Activated T-helper 1 cell treated with anti-CD3 and anti-CD28 coated beads, Interleukin-12 subunit alpha, Interleukin-12 subunit beta, Interleukin-2, Interleukin-4 antibody, amounts not matched to agents 30 ng/mL and 10 ng/mL and 1 ng/mL, durations not matched to agents 14 hours and 24 hours and 36 hours (primary cell): ENCODE measurements around the gene RYR2. TPM values are rescaled to one million over a fixed set of nuclear protein-coding genes. Genes with fewer than 3 reads are reported as not detected.
"Not testable (repeated sequence)": the region's sequence is repeated elsewhere in the genome, so short reads cannot be mapped to it uniquely, and the experiment has no call there.

Experiments used
- DNase-seq: peaks from one replicate; pipeline ENCODE4 v3.0.0; 2021; ENCODE audit warnings: low spot score
- H3K27ac Mint-ChIP-seq: one replicate; pipeline ENCODE4 v1.8.0; 2021; ENCODE audit warnings: mild to moderate bottlenecking, mixed read lengths
- H3K27me3 Mint-ChIP-seq: one replicate; pipeline ENCODE4 v1.8.0; 2022; ENCODE audit warnings: mild to moderate bottlenecking, moderate library complexity, mixed read lengths; ENCODE audit not compliant: insufficient read depth
- H3K36me3 Mint-ChIP-seq: one replicate; pipeline ENCODE4 v1.8.0; 2021; ENCODE audit warnings: low read depth, mixed read lengths
- H3K4me1 Mint-ChIP-seq: one replicate; pipeline ENCODE4 v1.8.0; 2021; ENCODE audit warnings: low read depth, mixed read lengths
- H3K4me3 Mint-ChIP-seq: one replicate; pipeline ENCODE4 v1.8.0; 2021; ENCODE audit warnings: mild to moderate bottlenecking, moderate library complexity, mixed read lengths
- H3K9me3 Mint-ChIP-seq: one replicate; pipeline ENCODE4 v1.8.0; 2021; ENCODE audit warnings: mixed read lengths
- intact Hi-C: fragments of 100-400 bp; cut with micrococcal nuclease; formaldehyde crosslinking; loops from one replicate; pipeline ENCODE4 v1.15.1; 2024
- total RNA-seq: library from RNA; stranded (reverse); gene quantifications from 2 replicates; pipeline ENCODE4 v1.2.3, GENCODE V29; 2022

RYR2 gene
- total RNA-seq, 1 donor from 2014 or later = not detected

DNA sequence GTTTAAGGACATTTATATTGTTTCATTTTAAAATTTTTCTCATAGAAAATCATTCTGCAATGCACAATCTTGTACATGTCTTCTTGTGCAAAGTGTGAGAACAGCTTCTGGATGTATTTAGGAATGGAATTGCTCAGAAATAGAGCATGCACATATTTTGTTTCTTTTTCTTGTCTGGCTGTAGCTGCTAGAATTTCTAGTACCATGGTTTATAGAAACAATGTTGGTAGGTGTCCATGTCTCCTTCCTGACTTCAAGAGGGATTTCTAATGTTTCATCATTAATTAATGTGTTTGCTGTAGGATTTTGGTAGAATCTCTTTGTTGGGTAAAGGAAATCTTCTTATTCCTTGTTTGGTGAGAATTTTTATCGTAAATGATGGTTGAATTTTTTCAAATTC, 99.0 kb downstream of the RYR2 start:
- no peak overlapping the region for H3K27ac Mint-ChIP-seq
- no peak for DNase-seq
- H3K4me3 Mint-ChIP-seq = no peak overlapping the region
- H3K27me3 Mint-ChIP-seq = no peaks in the 10 kb centered on the region
- H3K36me3 Mint-ChIP-seq = no peaks in the 10 kb centered on the region
- H3K9me3 Mint-ChIP-seq = no peaks in the 10 kb centered on the region
- intact Hi-C loops = no loop called here
- H3K4me1 Mint-ChIP-seq = no peaks in the 10 kb centered on the region

DNA sequence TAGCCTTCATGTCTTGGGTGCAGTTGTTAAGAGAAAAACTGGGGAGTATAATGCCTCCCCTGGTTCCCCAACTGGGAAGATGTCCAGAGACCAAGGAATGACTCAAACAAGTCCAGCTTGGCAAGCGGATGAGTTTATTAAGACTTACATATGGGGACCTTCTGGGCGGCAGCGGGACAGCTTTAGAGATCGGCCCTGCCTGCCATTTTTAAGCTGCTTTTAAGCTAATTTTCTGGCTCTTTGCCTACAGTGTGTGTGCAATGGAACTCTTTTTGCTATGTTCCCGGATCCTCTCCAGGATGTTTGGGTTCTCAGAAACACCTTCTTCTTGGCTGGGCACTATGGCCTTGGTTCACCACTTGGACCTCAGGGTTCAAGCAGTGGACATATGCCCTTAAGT, 99.5 kb downstream of the RYR2 start:
- no peak overlapping the region for H3K27ac Mint-ChIP-seq
- intact Hi-C loops = no loop called here
- H3K9me3 Mint-ChIP-seq = no peaks in the 10 kb centered on the region
- no peak for DNase-seq
- H3K4me1 Mint-ChIP-seq = no peaks in the 10 kb centered on the region
- no peak overlapping the region for H3K4me3 Mint-ChIP-seq
- no peaks in the 10 kb centered on the region for H3K36me3 Mint-ChIP-seq
- H3K27me3 Mint-ChIP-seq = no peaks in the 10 kb centered on the region

DNA sequence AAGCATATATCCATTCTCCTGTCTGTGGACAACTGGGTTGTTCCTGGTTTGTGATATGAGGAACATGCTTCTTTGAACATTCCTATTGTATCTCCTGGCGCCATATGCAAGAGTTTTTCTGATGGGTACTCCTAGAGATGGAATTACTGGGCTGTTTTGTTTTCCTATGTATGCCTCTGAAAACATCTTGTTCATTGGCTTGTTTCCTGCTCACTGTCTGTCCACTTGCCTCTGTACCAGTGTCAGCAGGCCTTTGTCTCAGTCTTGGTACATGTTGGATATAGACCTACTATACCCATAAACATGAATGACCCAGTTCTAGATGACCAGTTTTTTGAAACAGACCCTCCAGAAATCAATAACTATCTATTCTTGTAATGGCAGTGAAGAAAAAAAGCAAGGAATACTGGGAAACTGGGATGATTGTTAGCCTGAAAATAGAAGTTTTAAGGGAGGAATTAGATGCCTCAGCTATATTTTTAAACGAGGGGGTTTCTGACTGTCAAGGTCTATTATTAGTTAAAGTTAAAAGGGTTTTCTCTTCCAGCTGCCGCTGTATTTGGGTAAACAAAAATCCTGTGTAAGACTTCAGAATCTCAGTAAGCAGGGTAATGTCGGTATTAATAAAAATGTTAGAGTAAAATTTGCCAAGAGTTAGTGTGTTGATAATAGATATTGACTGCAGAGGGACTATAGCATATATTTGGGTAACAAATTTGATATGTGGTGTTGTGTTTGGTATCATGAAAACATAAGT, 103.6 kb downstream of the RYR2 start:
- no peak overlapping the region for H3K4me3 Mint-ChIP-seq
- no peaks in the 10 kb centered on the region for H3K36me3 Mint-ChIP-seq
- H3K4me1 Mint-ChIP-seq = no peaks in the 10 kb centered on the region
- no peak overlapping the region for H3K27ac Mint-ChIP-seq
- intact Hi-C loops = no loop called here
- no peaks in the 10 kb centered on the region for H3K9me3 Mint-ChIP-seq
- no peaks in the 10 kb centered on the region for H3K27me3 Mint-ChIP-seq
- DNase-seq = no peak

DNA sequence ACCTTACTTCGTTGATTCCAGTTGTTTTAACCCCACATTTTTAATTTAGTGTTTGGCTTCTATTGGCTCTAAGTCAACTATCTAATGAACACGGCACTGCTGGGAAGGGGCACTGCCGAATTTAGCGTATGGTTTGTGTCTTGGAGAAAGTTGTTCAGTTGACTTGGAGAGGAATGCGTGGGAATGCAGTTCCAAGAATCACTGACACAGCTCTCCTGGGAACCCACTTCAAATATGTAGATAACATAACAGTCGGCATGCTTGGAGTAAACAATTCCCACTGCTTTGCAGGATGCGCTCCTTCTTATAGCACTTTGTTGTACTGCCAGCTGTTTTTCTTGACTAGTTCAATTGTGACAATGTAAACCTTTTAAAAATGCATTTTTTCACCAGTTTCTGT, 104.3 kb downstream of the RYR2 start:
- intact Hi-C loops = no loop called here
- no peaks in the 10 kb centered on the region for H3K36me3 Mint-ChIP-seq
- DNase-seq = no peak
- H3K4me1 Mint-ChIP-seq = no peaks in the 10 kb centered on the region
- no peak overlapping the region for H3K4me3 Mint-ChIP-seq
- H3K27me3 Mint-ChIP-seq = no peaks in the 10 kb centered on the region
- no peak overlapping the region for H3K27ac Mint-ChIP-seq
- no peaks in the 10 kb centered on the region for H3K9me3 Mint-ChIP-seq

- Mint-ChIP-seq H3K36me3 (no peaks in the 10 kb centered on the region), H3K4me1 (no peaks in the 10 kb centered on the region), H3K27me3 (no peaks in the 10 kb centered on the region), H3K27ac (no peak overlapping the region), H3K4me3 (no peak overlapping the region), H3K9me3 (no peaks in the 10 kb centered on the region)
- intact Hi-C loops = no loop called here
- DNase-seq = no peak
These were observed 107.9 kb downstream of the RYR2 start for GRCh38 chr1:237149857-237150256.

GRCh38 chr1:237151979-237152378, 110.0 kb downstream of the RYR2 start:
- H3K36me3 Mint-ChIP-seq, H3K27ac Mint-ChIP-seq, H3K27me3 Mint-ChIP-seq, H3K9me3 Mint-ChIP-seq, H3K4me3 Mint-ChIP-seq, DNase-seq, intact Hi-C loops, H3K4me1 Mint-ChIP-seq: not testable (repeated sequence)

DNA sequence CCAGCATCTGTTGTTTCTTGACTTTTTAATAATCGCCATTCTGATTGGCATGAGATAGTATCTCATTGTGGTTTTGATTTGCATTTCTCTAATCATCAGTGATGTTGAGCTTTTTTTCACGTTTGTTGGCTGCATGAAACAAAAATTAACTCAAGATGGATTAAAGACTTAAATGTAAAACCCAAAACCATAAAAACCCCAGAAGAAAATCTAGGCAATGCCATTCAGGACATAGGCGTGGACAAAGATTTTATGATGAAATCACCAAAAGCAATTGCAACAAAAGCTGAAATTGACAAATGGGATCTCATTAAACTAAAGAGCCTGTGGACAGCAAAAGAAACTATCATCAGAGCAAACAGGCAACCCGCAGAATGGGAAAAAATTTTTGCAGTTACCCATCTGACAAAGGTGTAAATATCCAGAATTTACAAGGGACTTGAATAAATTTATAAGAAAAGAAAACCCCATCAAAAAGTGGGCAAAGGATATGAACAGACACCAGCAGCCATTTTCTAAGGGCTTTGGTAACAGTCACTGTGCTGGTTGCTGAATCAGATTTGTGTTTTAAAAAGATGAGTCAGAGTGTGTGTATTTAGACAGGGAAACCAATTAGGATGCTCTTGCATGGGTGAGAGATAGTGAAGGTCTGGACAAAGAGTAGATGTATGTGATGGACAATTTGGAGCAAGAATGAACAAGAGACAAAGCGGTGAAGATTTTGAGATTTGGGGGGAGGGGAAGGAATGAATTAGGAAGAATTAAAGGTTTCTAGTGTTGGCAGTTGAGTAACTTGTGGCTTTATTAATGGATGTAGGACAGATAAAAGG, 110.7 kb downstream of the RYR2 start:
- Mint-ChIP-seq H3K4me1 (no peaks in the 10 kb centered on the region), H3K27ac (no peak overlapping the region), H3K4me3 (no peak overlapping the region), H3K27me3 (no peaks in the 10 kb centered on the region), H3K36me3 (no peaks in the 10 kb centered on the region), H3K9me3 (no peaks in the 10 kb centered on the region)
- intact Hi-C loops = no loop called here
- no peak for DNase-seq

DNA sequence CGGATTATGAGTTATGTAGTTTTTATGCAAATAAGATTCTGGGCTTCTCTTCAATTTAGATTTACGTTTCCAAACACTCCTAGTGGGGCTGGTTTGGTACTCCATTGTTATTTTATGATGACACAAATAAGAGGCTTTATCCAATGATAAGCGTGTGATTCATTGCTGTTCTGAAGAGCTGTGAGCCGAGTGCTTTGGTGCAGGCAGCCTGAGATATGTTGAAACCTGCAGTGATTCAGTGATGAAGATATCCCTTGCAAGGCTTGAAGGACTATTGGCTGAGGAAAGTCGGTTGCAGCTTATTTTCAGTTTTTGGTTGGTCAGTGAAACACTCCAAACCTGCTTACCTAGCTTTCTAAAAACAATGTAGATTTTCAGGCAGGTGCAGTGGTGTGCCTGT, 112.2 kb downstream of the RYR2 start:
- H3K36me3 Mint-ChIP-seq = no peaks in the 10 kb centered on the region
- H3K9me3 Mint-ChIP-seq = no peaks in the 10 kb centered on the region
- H3K27ac Mint-ChIP-seq = no peak overlapping the region
- no peaks in the 10 kb centered on the region for H3K27me3 Mint-ChIP-seq
- intact Hi-C loops = no loop called here
- H3K4me1 Mint-ChIP-seq = no peaks in the 10 kb centered on the region
- no peak overlapping the region for H3K4me3 Mint-ChIP-seq
- DNase-seq = no peak

GRCh38 chr1:237164406-237165352, 122.7 kb downstream of the RYR2 start:
- Mint-ChIP-seq H3K27ac (no peak overlapping the region), H3K4me3 (no peak overlapping the region), H3K9me3 (no peaks in the 10 kb centered on the region), H3K27me3 (no peaks in the 10 kb centered on the region), H3K4me1 (no peaks in the 10 kb centered on the region), H3K36me3 (no peaks in the 10 kb centered on the region)
- no peak for DNase-seq
- intact Hi-C loops = no loop called here

DNA sequence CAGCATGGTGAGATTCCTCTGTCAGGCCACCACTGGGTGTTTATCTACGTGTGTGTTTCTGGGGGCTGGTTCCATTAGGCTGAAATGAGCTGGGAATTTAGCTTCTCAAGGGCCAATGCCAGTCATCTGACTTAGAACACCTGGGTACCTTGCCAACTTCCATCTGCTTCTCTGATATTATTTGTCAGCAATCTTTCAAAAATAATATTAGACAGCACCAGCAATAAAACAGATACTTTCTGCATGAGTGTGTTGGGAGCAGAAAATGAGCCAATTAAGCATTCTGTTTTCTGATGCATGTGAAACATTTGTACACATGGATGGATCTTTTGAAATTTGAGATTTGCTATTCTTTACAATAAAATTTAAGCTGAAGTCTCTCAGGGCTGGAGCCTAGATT, 124.1 kb downstream of the RYR2 start:
- Mint-ChIP-seq H3K4me3 (no peak overlapping the region), H3K27me3 (no peaks in the 10 kb centered on the region), H3K36me3 (no peaks in the 10 kb centered on the region), H3K27ac (no peak overlapping the region), H3K4me1 (no peaks in the 10 kb centered on the region), H3K9me3 (no peaks in the 10 kb centered on the region)
- intact Hi-C loops = no loop called here
- no peak for DNase-seq

DNA sequence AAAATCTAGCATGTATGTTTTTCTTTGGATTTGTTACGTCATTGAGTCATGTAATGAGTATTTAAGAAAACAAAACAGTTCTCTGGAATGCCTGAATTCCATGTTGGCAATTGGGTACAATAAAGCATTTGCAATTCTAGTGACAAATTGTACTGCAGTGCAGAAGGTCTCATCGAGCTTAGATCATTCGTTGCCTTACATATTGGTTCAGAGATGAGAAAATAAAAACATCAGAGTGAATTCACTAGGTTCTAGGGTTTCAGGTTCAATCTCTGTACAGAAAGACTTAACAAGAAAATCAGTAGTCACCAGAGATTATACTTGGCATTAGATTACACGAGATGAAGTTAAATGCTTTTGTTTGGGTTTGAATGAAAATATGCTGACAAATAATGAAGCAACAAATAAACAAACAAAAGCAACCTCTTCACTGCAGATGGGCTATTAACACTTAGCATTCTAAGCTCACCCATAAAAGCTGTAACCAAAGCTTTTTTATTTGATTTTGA, 124.7 kb downstream of the RYR2 start:
- no peaks in the 10 kb centered on the region for H3K27me3 Mint-ChIP-seq
- no peaks in the 10 kb centered on the region for H3K4me1 Mint-ChIP-seq
- no peak for DNase-seq
- H3K4me3 Mint-ChIP-seq = no peak overlapping the region
- H3K36me3 Mint-ChIP-seq = no peaks in the 10 kb centered on the region
- no peaks in the 10 kb centered on the region for H3K9me3 Mint-ChIP-seq
- intact Hi-C loops = no loop called here
- no peak overlapping the region for H3K27ac Mint-ChIP-seq

GRCh38 chr1:237170149-237170548, 128.2 kb downstream of the RYR2 start:
- H3K4me1 Mint-ChIP-seq = no peaks in the 10 kb centered on the region
- no peak overlapping the region for H3K4me3 Mint-ChIP-seq
- intact Hi-C loops = no loop called here
- DNase-seq = no peak
- H3K27me3 Mint-ChIP-seq = no peaks in the 10 kb centered on the region
- H3K27ac Mint-ChIP-seq = no peak overlapping the region
- H3K36me3 Mint-ChIP-seq = no peaks in the 10 kb centered on the region
- H3K9me3 Mint-ChIP-seq = no peaks in the 10 kb centered on the region
